ENCODE results near the gene C10orf90.

The C10orf90 gene

GRCh38 chr10:126476246-126476645 is 194.2 kb downstream of the C10orf90 start:
- no peak for ATAC-seq
- TF ChIP-seq TCF4 (CRISPR knock-in tag; IDR thresholded peaks at IDR 0.05; ENCODE audit: borderline replicate concordance) (no peak), ZNF565 (CRISPR knock-in tag; conservative IDR thresholded peaks at IDR 0.05; ENCODE audit: low read depth) (no peak), ESRRG (CRISPR knock-in tag; IDR thresholded peaks at IDR 0.05) (no peak), BACH2 (CRISPR knock-in tag; IDR thresholded peaks at IDR 0.05; ENCODE audit: borderline replicate concordance) (no peak), ZFP30 (CRISPR knock-in tag; IDR thresholded peaks at IDR 0.05) (no peak), PPARA (CRISPR knock-in tag; IDR thresholded peaks at IDR 0.05; ENCODE audit: borderline replicate concordance) (no peak), ZFP3 (CRISPR knock-in tag; IDR thresholded peaks at IDR 0.05) (no peak), ZNF70 (CRISPR knock-in tag; IDR thresholded peaks at IDR 0.05) (no peak), CSDC2 (CRISPR knock-in tag; IDR thresholded peaks at IDR 0.05) (no peak), ZNF8 (CRISPR knock-in tag; IDR thresholded peaks at IDR 0.05) (no peak), GLIS3 (CRISPR knock-in tag; IDR thresholded peaks at IDR 0.05) (no peak), ARNTL (CRISPR knock-in tag; IDR thresholded peaks at IDR 0.05; ENCODE audit: borderline replicate concordance, low read depth) (no peak), TOX (CRISPR knock-in tag; IDR thresholded peaks at IDR 0.05; ENCODE audit: borderline replicate concordance) (no peak), RARB (CRISPR knock-in tag; IDR thresholded peaks at IDR 0.05) (no peak), TSHZ2 (CRISPR knock-in tag; IDR thresholded peaks at IDR 0.05) (no peak), POU6F1 (CRISPR knock-in tag; IDR thresholded peaks at IDR 0.05; ENCODE audit: borderline replicate concordance, low read depth) (no peak)
- TF ChIP-seq, protein P1, sequence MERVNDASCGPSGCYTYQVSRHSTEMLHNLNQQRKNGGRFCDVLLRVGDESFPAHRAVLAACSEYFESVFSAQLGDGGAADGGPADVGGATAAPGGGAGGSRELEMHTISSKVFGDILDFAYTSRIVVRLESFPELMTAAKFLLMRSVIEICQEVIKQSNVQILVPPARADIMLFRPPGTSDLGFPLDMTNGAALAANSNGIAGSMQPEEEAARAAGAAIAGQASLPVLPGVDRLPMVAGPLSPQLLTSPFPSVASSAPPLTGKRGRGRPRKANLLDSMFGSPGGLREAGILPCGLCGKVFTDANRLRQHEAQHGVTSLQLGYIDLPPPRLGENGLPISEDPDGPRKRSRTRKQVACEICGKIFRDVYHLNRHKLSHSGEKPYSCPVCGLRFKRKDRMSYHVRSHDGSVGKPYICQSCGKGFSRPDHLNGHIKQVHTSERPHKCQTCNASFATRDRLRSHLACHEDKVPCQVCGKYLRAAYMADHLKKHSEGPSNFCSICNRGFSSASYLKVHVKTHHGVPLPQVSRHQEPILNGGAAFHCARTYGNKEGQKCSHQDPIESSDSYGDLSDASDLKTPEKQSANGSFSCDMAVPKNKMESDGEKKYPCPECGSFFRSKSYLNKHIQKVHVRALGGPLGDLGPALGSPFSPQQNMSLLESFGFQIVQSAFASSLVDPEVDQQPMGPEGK (CRISPR knock-in tag; IDR thresholded peaks at IDR 0.05; ENCODE audit: borderline replicate concordance), result no peak
- TF ChIP-seq, protein P2, sequence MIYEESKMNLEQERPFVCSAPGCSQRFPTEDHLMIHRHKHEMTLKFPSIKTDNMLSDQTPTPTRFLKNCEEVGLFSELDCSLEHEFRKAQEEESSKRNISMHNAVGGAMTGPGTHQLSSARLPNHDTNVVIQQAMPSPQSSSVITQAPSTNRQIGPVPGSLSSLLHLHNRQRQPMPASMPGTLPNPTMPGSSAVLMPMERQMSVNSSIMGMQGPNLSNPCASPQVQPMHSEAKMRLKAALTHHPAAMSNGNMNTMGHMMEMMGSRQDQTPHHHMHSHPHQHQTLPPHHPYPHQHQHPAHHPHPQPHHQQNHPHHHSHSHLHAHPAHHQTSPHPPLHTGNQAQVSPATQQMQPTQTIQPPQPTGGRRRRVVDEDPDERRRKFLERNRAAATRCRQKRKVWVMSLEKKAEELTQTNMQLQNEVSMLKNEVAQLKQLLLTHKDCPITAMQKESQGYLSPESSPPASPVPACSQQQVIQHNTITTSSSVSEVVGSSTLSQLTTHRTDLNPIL (CRISPR knock-in tag; IDR thresholded peaks at IDR 0.05; ENCODE audit: low read depth), result no peak
- TF ChIP-seq, protein P3, sequence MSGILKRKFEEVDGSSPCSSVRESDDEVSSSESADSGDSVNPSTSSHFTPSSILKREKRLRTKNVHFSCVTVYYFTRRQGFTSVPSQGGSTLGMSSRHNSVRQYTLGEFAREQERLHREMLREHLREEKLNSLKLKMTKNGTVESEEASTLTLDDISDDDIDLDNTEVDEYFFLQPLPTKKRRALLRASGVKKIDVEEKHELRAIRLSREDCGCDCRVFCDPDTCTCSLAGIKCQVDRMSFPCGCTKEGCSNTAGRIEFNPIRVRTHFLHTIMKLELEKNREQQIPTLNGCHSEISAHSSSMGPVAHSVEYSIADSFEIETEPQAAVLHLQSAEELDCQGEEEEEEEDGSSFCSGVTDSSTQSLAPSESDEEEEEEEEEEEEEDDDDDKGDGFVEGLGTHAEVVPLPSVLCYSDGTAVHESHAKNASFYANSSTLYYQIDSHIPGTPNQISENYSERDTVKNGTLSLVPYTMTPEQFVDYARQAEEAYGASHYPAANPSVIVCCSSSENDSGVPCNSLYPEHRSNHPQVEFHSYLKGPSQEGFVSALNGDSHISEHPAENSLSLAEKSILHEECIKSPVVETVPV (CRISPR knock-in tag; IDR thresholded peaks at IDR 0.05), result no peak

GRCh38 chr10:126475074-126475691 is 195.3 kb downstream of the C10orf90 start:
- TF ChIP-seq ZNF70 (CRISPR knock-in tag; IDR thresholded peaks at IDR 0.05) (no peak), RARB (CRISPR knock-in tag; IDR thresholded peaks at IDR 0.05) (no peak), SNAI2 (CRISPR knock-in tag; IDR thresholded peaks at IDR 0.05) (no peak), ARNTL (CRISPR knock-in tag; IDR thresholded peaks at IDR 0.05; ENCODE audit: borderline replicate concordance, low read depth) (no peak), TOX (CRISPR knock-in tag; IDR thresholded peaks at IDR 0.05; ENCODE audit: borderline replicate concordance) (no peak), GLIS3 (CRISPR knock-in tag; IDR thresholded peaks at IDR 0.05) (no peak), TCF4 (CRISPR knock-in tag; IDR thresholded peaks at IDR 0.05; ENCODE audit: borderline replicate concordance) (no peak), ZFP30 (CRISPR knock-in tag; IDR thresholded peaks at IDR 0.05) (no peak), ESRRG (CRISPR knock-in tag; IDR thresholded peaks at IDR 0.05) (no peak), POU6F1 (CRISPR knock-in tag; IDR thresholded peaks at IDR 0.05; ENCODE audit: borderline replicate concordance, low read depth) (no peak), TSHZ2 (CRISPR knock-in tag; IDR thresholded peaks at IDR 0.05) (no peak), ISL1 (CRISPR knock-in tag; IDR thresholded peaks at IDR 0.05) (no peak), ZFP3 (CRISPR knock-in tag; IDR thresholded peaks at IDR 0.05) (no peak), BACH2 (CRISPR knock-in tag; IDR thresholded peaks at IDR 0.05; ENCODE audit: borderline replicate concordance) (no peak)
- TF ChIP-seq, protein P3 (CRISPR knock-in tag; IDR thresholded peaks at IDR 0.05), result no peak
- ATAC-seq, result no peak
